Fibroblast of pulmonary artery (primary cell): ENCODE measurements around the gene NDUFAF8.

Source experiments
- DNase-seq: peaks from one replicate; pipeline ENCODE4 v3.0.0-alpha.2; 2010; ENCODE audit warnings: low read depth
- H3K4me3 ChIP-seq: replicated peaks from 2 replicates; pipeline ENCODE4 v1.5.1; 2011; ENCODE audit warnings: low read depth, mild to moderate bottlenecking, control low read depth, low read length, moderate library complexity
- CTCF ChIP-seq: IDR thresholded peaks from 2 replicates; pipeline ENCODE4 v1.5.1; 2011; ENCODE audit warnings: mild to moderate bottlenecking, control low read depth, low read length, inconsistent platforms; ENCODE audit errors: missing control alignments

The NDUFAF8 gene

DNA sequence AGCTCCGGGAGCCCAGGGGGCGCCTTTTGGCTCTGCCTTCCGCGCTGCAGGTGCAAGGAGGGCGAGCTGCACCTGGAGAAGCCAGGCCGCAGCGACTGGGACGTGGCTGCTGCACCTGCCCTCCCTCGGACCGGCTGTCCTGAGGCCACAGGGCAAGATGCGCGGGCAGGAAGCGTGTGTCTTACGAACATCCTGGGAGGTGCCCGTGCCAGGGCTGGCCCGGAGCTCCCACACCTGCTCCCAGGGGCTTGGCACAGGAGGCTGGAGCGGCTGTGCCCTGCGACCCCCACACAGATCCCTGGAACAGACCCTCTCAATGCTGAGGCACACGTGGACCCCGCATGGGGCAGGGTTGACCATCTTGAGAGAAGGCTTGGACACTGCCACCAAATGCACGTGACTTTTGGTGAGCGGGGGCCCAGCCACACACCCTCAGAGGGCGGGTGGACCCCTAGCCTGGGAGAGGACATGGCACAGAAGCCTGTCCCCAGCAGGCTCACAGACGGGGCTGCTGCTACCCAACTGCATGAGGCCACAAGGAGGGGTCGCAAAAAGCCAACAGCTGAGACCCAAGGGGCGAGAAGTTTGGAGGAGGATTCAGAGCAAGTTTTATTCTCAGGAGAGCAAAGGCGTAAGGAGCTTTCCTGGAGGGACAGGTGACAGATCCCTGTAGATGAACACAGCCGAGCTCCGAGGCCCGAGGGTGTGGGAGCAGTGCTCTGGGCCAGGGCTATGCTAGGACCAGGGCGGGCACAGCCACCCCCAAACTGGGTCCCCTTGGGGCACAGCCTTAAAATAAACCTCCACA is 11.4 kb downstream of the NDUFAF8 start:
- no peak for TF ChIP-seq CTCF
- H3K4me3 ChIP-seq, result no peak overlapping the region
- no peak for DNase-seq

- DNase-seq, result no peak
- no peak overlapping the region for H3K4me3 ChIP-seq
- TF ChIP-seq CTCF, result no peak
These were observed 12.1 kb downstream of the NDUFAF8 start for GRCh38 chr17:81251094-81251708.

DNA sequence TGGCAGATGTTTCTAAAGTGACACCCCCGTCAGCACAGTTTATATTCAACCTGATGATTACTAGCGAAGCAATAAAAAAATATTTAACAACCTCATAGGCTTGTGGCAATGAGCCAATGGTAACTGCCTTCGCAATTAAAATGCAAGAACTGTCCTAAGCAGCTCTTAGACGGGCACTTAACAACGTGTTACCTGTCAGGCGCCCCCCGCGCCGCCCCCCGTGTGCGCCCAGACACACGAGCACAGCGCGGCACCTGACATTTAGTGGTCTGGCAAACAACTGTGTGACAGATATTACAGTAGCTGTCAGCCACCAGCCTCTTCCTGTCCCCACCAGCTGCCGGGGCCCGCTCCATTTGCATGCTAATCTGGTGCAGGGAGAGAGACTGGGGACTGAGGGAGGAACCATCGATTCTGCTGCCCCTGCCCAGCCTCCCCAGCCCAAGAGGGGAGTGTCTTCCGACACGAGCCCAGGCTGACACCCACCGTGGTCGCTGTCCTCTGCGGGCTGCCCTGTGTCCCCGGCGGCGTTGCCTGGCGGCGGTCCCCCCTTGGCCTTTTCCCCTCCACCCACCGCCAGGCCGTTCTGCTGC is 12.7 kb downstream of the NDUFAF8 start:
- no peak for DNase-seq
- TF ChIP-seq CTCF, result no peak
- H3K4me3 ChIP-seq, result no peak overlapping the region

- no peak overlapping the region for H3K4me3 ChIP-seq
- no peak for TF ChIP-seq CTCF
- DNase-seq, result no peak
These were observed 13.3 kb downstream of the NDUFAF8 start for GRCh38 chr17:81252326-81252986.

DNA sequence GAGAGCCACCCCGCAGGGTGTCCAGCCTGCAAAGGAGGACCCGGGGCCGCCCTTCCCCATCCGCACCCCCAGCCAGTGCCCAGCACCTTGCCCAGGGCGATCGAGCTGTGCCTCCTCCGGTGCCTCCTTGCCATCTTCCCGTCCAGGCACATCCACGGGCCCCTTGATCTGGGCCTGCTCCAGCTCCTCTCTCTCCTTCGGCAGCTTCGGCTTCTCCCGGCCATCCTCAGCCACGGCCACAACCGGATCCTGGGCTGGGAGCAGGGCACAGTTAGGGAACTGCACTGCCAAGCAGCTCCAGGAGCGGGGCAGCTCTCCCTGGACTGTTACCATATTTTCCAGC is 13.8 kb downstream of the NDUFAF8 start:
- TF ChIP-seq CTCF, result no peak
- H3K4me3 ChIP-seq, result no peak overlapping the region
- no peak for DNase-seq

- TF ChIP-seq CTCF, result peak; percentile 72
- peak; percentile 52 for DNase-seq
- no peak overlapping the region for H3K4me3 ChIP-seq
These were observed 14.4 kb downstream of the NDUFAF8 start for GRCh38 chr17:81253358-81254131.
